Central memory CD8-positive, alpha-beta T cell (primary cell): Measurements from ENCODE around the gene FHL5.
A peak's percentile ranks its signal among the peaks of the same experiment; 100 is the strongest.

Experiments used
- ATAC-seq: fragments of 150-1000 bp; cut with Tn5 transposase; replicated peaks from 2 replicates; pipeline ENCODE4 v1.10.0; 2022; ENCODE audit warnings: mild to moderate bottlenecking, moderate FRiP score, moderate number of reproducible peaks; ENCODE audit not compliant: poor library complexity, severe bottlenecking; ENCODE audit errors: extremely low read depth
- DNase-seq, 2 donors: peaks; one replicate each; pipeline ENCODE4 v3.0.0; 2021; ENCODE audit warnings: low spot score in 2 of 2
- H3K27ac Mint-ChIP-seq: one replicate; pipeline ENCODE4 v1.8.0; 2022; ENCODE audit warnings: low read depth, mild to moderate bottlenecking, moderate library complexity, mixed read lengths
- H3K27me3 Mint-ChIP-seq: one replicate; pipeline ENCODE4 v1.8.0; 2022; ENCODE audit warnings: mixed read lengths
- H3K36me3 Mint-ChIP-seq: one replicate; pipeline ENCODE4 v1.8.0; 2022; ENCODE audit warnings: mild to moderate bottlenecking, moderate library complexity, mixed read lengths; ENCODE audit not compliant: insufficient read depth
- H3K4me1 Mint-ChIP-seq: one replicate; pipeline ENCODE4 v1.8.0; 2022; ENCODE audit warnings: mixed read lengths
- H3K4me3 Mint-ChIP-seq: one replicate; pipeline ENCODE4 v1.8.0; 2022; ENCODE audit warnings: mild to moderate bottlenecking, moderate library complexity, mixed read lengths
- H3K9me3 Mint-ChIP-seq: one replicate; pipeline ENCODE4 v1.8.0; 2022; ENCODE audit warnings: mixed read lengths

FHL5 gene, protein sequence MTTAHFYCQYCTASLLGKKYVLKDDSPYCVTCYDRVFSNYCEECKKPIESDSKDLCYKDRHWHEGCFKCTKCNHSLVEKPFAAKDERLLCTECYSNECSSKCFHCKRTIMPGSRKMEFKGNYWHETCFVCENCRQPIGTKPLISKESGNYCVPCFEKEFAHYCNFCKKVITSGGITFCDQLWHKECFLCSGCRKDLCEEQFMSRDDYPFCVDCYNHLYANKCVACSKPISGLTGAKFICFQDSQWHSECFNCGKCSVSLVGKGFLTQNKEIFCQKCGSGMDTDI

DNA sequence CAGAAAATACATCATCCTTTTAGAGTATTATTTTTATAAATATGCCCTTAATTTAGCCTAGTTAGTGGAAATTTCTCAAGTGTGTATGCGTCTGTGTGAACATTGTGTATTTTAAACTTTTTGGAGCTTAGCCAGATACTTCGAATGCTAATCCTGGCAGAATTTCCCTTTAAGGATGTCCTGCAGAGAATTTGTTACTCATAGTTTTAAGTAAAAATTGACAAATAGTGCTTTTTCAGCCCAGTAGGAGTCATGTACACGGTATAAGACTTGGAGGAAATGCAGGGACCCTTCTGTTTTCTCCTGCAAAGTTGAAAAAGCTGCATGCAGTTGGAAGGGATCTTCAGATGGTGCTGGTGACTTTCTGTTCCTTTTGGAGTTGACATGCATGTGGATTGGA is at the start of gene FHL5:
Gene FHL5, plus strand, starts transcription at position 243 of the 400 bp plus-strand sequence. CDS start 40,486 bp downstream, outside the sequence.
- Mint-ChIP-seq H3K27ac (no peak within 1 kb of the TSS), H3K27me3 (peaks cover 4% of the 10 kb centered on the region), H3K36me3 (no peaks in the 10 kb centered on the region), H3K4me3 (no peak within 1 kb of the TSS), H3K4me1 (no peaks in the 10 kb centered on the region), H3K9me3 (no peaks in the 10 kb centered on the region)
- ATAC-seq (no peak), DNase-seq (no peak)

DNA sequence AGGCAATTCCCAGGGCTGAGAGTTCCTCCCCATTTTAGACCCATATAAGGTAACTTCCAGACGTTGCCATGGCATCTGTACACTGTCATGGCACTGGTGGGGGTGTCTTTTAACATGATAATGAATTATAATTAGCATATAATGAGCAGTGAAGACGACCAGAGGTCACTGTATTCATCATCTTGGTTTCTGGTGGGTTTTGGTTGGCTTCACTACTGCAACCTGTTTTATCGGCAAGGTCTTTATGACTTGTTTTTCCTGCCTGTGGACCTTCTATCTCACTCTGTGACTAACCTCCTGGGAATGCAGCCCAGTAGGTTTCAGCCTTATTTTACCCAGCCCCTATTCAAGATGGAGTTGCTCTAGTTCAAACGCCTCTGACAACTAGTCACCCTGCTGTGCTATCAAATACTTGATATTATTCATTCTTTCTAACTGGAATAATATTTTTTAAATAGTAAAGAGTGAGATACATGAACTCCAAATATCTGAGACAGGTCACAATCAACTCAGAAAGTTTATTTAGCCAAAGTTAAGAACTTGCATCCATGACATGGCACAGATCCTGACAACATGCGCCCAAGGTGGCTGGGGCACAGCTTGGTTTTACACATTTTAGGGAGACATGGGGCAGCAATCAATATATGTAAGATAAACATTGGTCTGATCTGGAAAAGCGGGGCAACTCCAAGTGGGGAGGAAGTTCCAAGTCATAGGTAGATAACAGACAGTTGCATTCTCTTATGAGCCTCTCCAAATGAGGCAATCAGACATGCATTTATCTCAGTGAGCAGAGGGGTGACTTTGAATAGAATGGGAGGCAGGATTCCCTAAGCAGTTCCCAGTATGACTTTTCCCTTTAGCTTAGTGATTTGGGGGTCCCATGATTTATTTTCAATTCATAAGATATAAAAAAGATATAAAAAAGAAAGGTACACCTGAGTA is 42.5 kb upstream of the FHL5 start:
- Mint-ChIP-seq H3K36me3 (peaks cover 20% of the 10 kb centered on the region), H3K4me3 (peak overlapping the region; percentile 99), H3K9me3 (no peaks in the 10 kb centered on the region), H3K27me3 (no peaks in the 10 kb centered on the region), H3K27ac (peak overlapping the region; percentile 99), H3K4me1 (peaks cover 23% of the 10 kb centered on the region)
- DNase-seq: no peak
- no peak for ATAC-seq

DNA sequence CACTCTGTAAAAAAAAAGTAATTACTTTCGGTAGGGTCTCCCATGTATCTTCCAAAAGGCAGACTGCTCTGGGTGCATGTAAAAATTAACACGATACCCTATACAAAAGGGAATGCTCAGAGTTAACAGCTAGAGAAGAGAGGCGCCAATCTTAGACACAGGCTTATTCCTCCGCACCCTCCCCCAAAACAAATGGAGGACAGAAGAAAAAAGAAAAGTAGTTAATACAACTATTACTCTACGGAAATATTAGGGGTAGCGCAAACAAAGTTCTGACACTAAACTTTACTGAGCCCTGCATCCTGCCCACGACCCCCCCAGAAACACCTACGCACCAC is 41.7 kb upstream of the FHL5 start:
- no peak for ATAC-seq
- Mint-ChIP-seq H3K27ac (peak overlapping the region; percentile 99), H3K27me3 (no peaks in the 10 kb centered on the region), H3K9me3 (no peaks in the 10 kb centered on the region), H3K36me3 (peaks cover 26% of the 10 kb centered on the region), H3K4me1 (peaks cover 23% of the 10 kb centered on the region), H3K4me3 (peak overlapping the region; percentile 99)
- DNase-seq: no peak

GRCh38 chr6:96521644-96522464 is 41.1 kb upstream of the FHL5 start, which contains the start of gene UFL1:
Gene UFL1 (plus strand): TSS chr6:96521806. CDS start chr6:96521874, 68 bp downstream.
- Mint-ChIP-seq H3K9me3 (no peaks in the 10 kb centered on the region), H3K4me3 (peak within 1 kb of the TSS; percentile 99), H3K27ac (peak within 1 kb of the TSS; percentile 99), H3K27me3 (no peaks in the 10 kb centered on the region), H3K36me3 (peaks cover 30% of the 10 kb centered on the region), H3K4me1 (peaks cover 23% of the 10 kb centered on the region)
- ATAC-seq (peak; percentile 88), DNase-seq (peak; percentile 90 to 94)

DNA sequence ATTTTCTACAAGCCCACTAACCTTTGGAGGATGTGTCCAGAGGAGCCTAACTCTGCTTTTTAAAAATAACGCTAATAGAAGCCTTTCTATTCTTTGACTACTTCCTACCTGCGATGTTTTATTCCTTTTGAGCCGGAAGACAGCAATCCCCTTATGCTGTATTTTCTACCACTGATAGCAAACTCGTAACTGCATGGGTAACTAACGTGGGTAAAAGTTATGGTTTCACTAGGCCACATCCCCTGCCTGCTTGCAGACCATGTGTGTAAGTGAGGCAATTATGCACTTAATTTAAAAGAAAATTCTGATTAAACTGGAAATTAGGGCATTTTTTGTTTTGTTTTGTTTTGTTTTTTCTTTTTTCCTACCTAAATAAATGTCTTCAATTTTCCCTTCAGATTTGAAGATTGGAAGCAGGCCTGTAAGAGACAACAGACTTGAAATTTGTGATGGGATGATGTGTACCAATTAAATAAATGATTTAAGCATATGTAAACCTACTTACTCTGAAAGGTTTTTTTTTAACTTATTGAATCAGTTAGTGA is 40.4 kb upstream of the FHL5 start:
- no peaks in the 10 kb centered on the region for H3K27me3 Mint-ChIP-seq
- H3K4me3 Mint-ChIP-seq: peak overlapping the region; percentile 99
- no peak for ATAC-seq
- H3K36me3 Mint-ChIP-seq: peaks cover 35% of the 10 kb centered on the region
- peaks cover 23% of the 10 kb centered on the region for H3K4me1 Mint-ChIP-seq
- no peak for DNase-seq
- H3K27ac Mint-ChIP-seq: peak overlapping the region; percentile 99
- no peaks in the 10 kb centered on the region for H3K9me3 Mint-ChIP-seq

GRCh38 chr6:96528193-96528592 is 34.7 kb upstream of the FHL5 start:
- no peak overlapping the region for H3K27ac Mint-ChIP-seq
- no peak overlapping the region for H3K4me3 Mint-ChIP-seq
- no peaks in the 10 kb centered on the region for H3K27me3 Mint-ChIP-seq
- peaks cover 28% of the 10 kb centered on the region for H3K4me1 Mint-ChIP-seq
- peaks cover 55% of the 10 kb centered on the region for H3K36me3 Mint-ChIP-seq
- ATAC-seq (no peak), DNase-seq (no peak)
- no peaks in the 10 kb centered on the region for H3K9me3 Mint-ChIP-seq

DNA sequence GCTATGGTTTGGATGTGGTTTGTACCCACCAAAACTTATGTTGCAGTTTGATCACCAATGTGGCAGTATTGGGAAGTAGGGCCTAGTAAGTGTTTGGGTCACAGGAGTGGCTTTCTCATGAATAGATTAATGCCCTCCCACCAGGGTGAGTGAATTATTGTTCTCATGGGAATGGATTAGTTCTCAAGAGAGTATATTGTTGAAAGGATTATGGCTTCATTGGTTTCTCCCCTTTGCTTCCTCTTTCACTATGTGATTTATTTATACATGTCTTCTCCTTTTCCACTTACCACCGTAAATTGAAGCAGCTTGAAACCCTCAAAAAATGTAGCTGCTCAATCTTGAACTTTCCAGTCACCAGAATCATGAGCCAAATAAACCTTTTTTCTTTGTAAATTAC is 30.5 kb upstream of the FHL5 start:
- Mint-ChIP-seq H3K4me3 (no peak overlapping the region), H3K4me1 (peaks cover 33% of the 10 kb centered on the region), H3K27me3 (no peaks in the 10 kb centered on the region), H3K27ac (no peak overlapping the region), H3K9me3 (no peaks in the 10 kb centered on the region), H3K36me3 (peaks cover 48% of the 10 kb centered on the region)
- ATAC-seq (no peak), DNase-seq (no peak)

DNA sequence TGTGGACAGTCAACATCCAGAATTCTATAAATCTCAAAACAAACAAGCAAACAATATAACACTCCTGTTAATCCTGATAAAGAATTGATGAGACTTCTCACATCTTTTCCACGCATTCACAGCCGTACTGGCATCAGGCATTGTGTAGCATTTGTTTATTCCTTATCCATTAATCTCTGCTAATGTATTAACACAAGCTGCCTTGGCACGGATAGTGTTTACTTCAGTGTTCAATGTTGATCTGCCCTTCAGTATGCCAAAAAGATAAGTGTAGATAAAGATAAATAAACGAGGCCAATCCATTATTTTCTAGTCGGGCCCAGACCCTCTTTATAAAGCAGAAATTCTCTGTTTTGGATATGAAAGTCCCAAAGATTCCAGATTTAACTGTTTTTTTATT is 25.2 kb upstream of the FHL5 start:
- Mint-ChIP-seq H3K27me3 (no peaks in the 10 kb centered on the region), H3K4me3 (no peak overlapping the region), H3K36me3 (peaks cover 36% of the 10 kb centered on the region), H3K9me3 (no peaks in the 10 kb centered on the region), H3K27ac (no peak overlapping the region), H3K4me1 (peaks cover 13% of the 10 kb centered on the region)
- ATAC-seq (no peak), DNase-seq (no peak)

GRCh38 chr6:96542702-96543101 is 20.2 kb upstream of the FHL5 start:
- DNase-seq (no peak), ATAC-seq (no peak)
- H3K36me3 Mint-ChIP-seq: peaks cover 48% of the 10 kb centered on the region
- H3K27ac Mint-ChIP-seq: no peak overlapping the region
- peaks cover 5% of the 10 kb centered on the region for H3K4me1 Mint-ChIP-seq
- H3K9me3 Mint-ChIP-seq: no peaks in the 10 kb centered on the region
- H3K27me3 Mint-ChIP-seq: no peaks in the 10 kb centered on the region
- no peak overlapping the region for H3K4me3 Mint-ChIP-seq

DNA sequence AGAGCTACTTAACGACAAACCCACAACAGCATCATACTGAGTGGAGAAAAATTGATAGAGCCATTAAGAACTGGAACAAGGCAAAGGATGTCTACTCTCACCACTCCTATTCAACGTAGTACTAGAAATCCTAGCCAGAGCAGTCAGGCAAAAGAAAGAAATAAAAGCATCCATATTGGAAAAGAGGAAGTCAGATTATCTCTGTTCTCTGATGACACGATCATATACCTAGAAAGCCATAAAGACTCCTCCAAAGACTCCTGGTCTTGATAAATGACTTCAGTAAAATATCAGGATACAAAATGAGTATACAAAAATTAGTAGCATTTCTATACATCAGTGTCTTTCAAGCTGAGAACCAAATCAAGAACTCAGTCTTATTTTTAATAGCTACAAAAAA is 17.0 kb upstream of the FHL5 start:
- Mint-ChIP-seq H3K4me1 (no peaks in the 10 kb centered on the region), H3K27me3 (no peaks in the 10 kb centered on the region), H3K27ac (no peak overlapping the region), H3K9me3 (no peaks in the 10 kb centered on the region), H3K4me3 (no peak overlapping the region), H3K36me3 (peaks cover 45% of the 10 kb centered on the region)
- DNase-seq: no peak
- no peak for ATAC-seq

GRCh38 chr6:96547654-96548053 is 15.3 kb upstream of the FHL5 start:
- Mint-ChIP-seq H3K4me1 (no peaks in the 10 kb centered on the region), H3K9me3 (no peaks in the 10 kb centered on the region), H3K27ac (no peak overlapping the region), H3K4me3 (no peak overlapping the region), H3K36me3 (peaks cover 55% of the 10 kb centered on the region), H3K27me3 (no peaks in the 10 kb centered on the region)
- no peak for DNase-seq
- no peak for ATAC-seq

GRCh38 chr6:96554558-96554957 is 8.4 kb upstream of the FHL5 start:
- H3K4me3 Mint-ChIP-seq: no peak overlapping the region
- H3K4me1 Mint-ChIP-seq: no peaks in the 10 kb centered on the region
- H3K9me3 Mint-ChIP-seq: no peaks in the 10 kb centered on the region
- no peak for ATAC-seq
- no peaks in the 10 kb centered on the region for H3K27me3 Mint-ChIP-seq
- DNase-seq: no peak
- H3K27ac Mint-ChIP-seq: no peak overlapping the region
- peaks cover 40% of the 10 kb centered on the region for H3K36me3 Mint-ChIP-seq
